ENCODE results near the gene CTTNBP2.

DNA sequence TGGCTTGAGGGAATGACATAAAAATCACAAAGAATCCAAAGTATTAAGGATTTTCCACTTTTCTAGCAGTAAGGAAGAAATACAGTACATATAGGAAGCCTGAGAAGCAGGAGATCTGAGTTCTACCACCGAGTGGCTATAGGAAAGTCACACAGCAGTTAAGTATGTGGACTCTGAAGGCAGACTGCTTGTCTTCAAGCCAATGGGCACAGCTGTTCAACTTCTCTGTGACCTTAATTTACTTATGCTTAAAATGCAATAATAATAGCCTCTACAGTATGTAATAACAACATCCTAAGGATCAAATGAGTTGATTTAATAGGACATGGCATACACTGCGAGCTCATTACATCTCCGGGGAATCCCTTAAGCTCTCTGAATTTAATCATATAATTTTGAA, 68.0 kb downstream of the CTTNBP2 start:
- no peak for TF ChIP-seq POLR2AphosphoS5 (IDR thresholded peaks at IDR 0.05; ENCODE audit: low read depth, low read length)
- no peak for TF ChIP-seq POLR2A (IDR thresholded peaks at IDR 0.05; ENCODE audit: low read depth, low read length)

All from GM12891 (cell line).